HCT116 (cell line): ENCODE measurements around the gene SYCP1.

Experiments
- EZH2phosphoT487 ChIP-seq: fragments of 200-600 bp; IDR thresholded peaks from 2 replicates; pipeline ENCODE4 v1.6.1; 2018; ENCODE audit warnings: antibody characterized with exemption, borderline replicate concordance
- TCF7L2 ChIP-seq: IDR thresholded peaks from 2 replicates; pipeline ENCODE4 v1.7.0; 2011; ENCODE audit warnings: borderline replicate concordance, inconsistent platforms; ENCODE audit not compliant: insufficient read depth, insufficient read length; ENCODE audit errors: extremely low read depth
- TF ChIP-seq, protein P1 (sequence below), 3 experiments: fragments of 200-600 bp in 1 of 3; sonication (generic) in 1 of 3; IDR thresholded peaks in 2 of 3; conservative IDR thresholded peaks in 1 of 3; 2 replicates each; pipeline ENCODE4 v1.5.1; 2012 to 2017; ENCODE audit warnings: low read depth in 2 of 3, low read length in 2 of 3, antibody characterized with exemption in 1 of 3, borderline replicate concordance in 1 of 3, control low read depth in 1 of 3, mild to moderate bottlenecking in 1 of 3, mixed read lengths in 1 of 3, mixed run types in 1 of 3, moderate library complexity in 1 of 3; ENCODE audit not compliant: insufficient read depth in 1 of 3

- TF ChIP-seq, protein P1, sequence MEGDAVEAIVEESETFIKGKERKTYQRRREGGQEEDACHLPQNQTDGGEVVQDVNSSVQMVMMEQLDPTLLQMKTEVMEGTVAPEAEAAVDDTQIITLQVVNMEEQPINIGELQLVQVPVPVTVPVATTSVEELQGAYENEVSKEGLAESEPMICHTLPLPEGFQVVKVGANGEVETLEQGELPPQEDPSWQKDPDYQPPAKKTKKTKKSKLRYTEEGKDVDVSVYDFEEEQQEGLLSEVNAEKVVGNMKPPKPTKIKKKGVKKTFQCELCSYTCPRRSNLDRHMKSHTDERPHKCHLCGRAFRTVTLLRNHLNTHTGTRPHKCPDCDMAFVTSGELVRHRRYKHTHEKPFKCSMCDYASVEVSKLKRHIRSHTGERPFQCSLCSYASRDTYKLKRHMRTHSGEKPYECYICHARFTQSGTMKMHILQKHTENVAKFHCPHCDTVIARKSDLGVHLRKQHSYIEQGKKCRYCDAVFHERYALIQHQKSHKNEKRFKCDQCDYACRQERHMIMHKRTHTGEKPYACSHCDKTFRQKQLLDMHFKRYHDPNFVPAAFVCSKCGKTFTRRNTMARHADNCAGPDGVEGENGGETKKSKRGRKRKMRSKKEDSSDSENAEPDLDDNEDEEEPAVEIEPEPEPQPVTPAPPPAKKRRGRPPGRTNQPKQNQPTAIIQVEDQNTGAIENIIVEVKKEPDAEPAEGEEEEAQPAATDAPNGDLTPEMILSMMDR (IDR thresholded peaks at IDR 0.05 in 2 of 3, conservative IDR thresholded peaks at IDR 0.05 in 1 of 3; ENCODE audit: borderline replicate concordance in 1 of 3, insufficient read depth in 1 of 3, low read depth in 2 of 3, low read length in 2 of 3) = no peak
- TF ChIP-seq EZH2phosphoT487 (no peak), TCF7L2 (no peak)
These were observed 159.1 kb downstream of the SYCP1 start for GRCh38 chr1:115013792-115014191.
